ENCODE results near the gene PTGS1.
"Not testable (repeated sequence)": the region's sequence is repeated elsewhere in the genome, so short reads cannot be mapped to it uniquely, and the experiment has no call there.

PTGS1 gene

GRCh38 chr9:122370869-122371755, at the start of gene PTGS1:
Gene PTGS1, plus strand, starts transcription at chr9:122371024. Its CDS starts 61 bp downstream, at chr9:122371085.
- no peaks in the 10 kb centered on the region for H3K4me1 ChIP-seq (ENCODE audit: control insufficient read depth, insufficient read depth, low read length)
- H3K4me3 ChIP-seq (ENCODE audit: low read depth, low read length): no peak within 1 kb of the TSS
- no peaks in the 10 kb centered on the region for H3K36me3 ChIP-seq (ENCODE audit: control insufficient read depth in 2 of 2, insufficient read depth in 1 of 2, low read length in 2 of 2)
- H3K9me3 ChIP-seq (ENCODE audit: control insufficient read depth, insufficient read depth, low read depth, low read length): no peaks in the 10 kb centered on the region
- POLR2A ChIA-PET: no interaction called here
- CTCF ChIA-PET: interaction anchor here (0.6 to 1.2 kb wide), 2 partner anchors 11 to 440 kb away, joined by 3 to 4 read pairs; no protein-coding TSS in a partner anchor
- no peak for TF ChIP-seq ZNF76 (tag by site-specific recombination; IDR thresholded peaks at IDR 0.05; ENCODE audit: borderline replicate concordance, low read depth)
- TF ChIP-seq ZBTB10 (tag by site-specific recombination; IDR thresholded peaks at IDR 0.05): no peak
- TF ChIP-seq ZNF155 (tag by site-specific recombination; IDR thresholded peaks at IDR 0.05): no peak
- no peak for TF ChIP-seq TRIM28 (IDR thresholded peaks at IDR 0.05; ENCODE audit: borderline replicate concordance, low read length)
- TF ChIP-seq GLI4 (tag by site-specific recombination; IDR thresholded peaks at IDR 0.05): no peak
- no peak for TF ChIP-seq ZNF658 (tag by site-specific recombination; IDR thresholded peaks at IDR 0.05)
- TF ChIP-seq KLF1 (tag by site-specific recombination; IDR thresholded peaks at IDR 0.05): no peak
- no peak for TF ChIP-seq KLF9 (tag by site-specific recombination; IDR thresholded peaks at IDR 0.05; ENCODE audit: low read depth)
- H3K27ac ChIP-seq (ENCODE audit: extremely low read depth, low read depth, low read length): no peak within 1 kb of the TSS

DNA sequence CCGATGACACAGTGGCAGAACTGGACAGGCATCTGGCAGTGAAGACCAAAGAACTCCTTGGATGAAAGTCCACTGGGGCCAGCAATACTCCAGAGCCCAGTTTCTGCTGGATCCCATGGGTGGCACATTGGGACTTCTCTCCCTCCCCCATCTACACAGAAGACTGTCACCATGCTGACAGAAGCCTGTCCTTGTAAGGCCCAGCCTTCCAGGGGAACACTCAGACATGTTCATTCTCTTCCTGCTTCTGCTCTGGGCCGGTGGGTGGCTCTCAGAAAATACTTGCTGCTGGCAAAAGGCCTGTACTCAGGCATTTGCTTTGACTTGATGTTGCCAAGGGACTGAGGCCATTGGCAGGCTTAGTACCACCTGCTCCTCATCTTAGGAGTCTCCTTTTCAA, 48.3 kb upstream of the PTGS1 start:
- ChIA-PET CTCF (no interaction called here), POLR2A (no interaction called here)
- no peaks in the 10 kb centered on the region for H3K9me3 ChIP-seq (ENCODE audit: control insufficient read depth, insufficient read depth, low read depth, low read length)
- peaks cover 0 to 42% of the 10 kb centered on the region in 2 experiments; a peak in 2 of 3 replicates for H3K36me3 ChIP-seq (ENCODE audit: control insufficient read depth in 2 of 2, insufficient read depth in 1 of 2, low read length in 2 of 2)
- H3K4me1 ChIP-seq (ENCODE audit: control insufficient read depth, insufficient read depth, low read length): no peaks in the 10 kb centered on the region
- H3K4me3 ChIP-seq (ENCODE audit: low read depth, low read length): no peak overlapping the region
- no peak for TF ChIP-seq ZNF19 (tag by site-specific recombination; IDR thresholded peaks at IDR 0.05; ENCODE audit: low read depth)
- TF ChIP-seq GLIS1 (tag by site-specific recombination; IDR thresholded peaks at IDR 0.05): no peak
- no peak for TF ChIP-seq GFI1B (tag by site-specific recombination; IDR thresholded peaks at IDR 0.05)
- no peak overlapping the region for H3K27ac ChIP-seq (ENCODE audit: extremely low read depth, low read depth, low read length)

- CTCF ChIA-PET: interaction anchor here (0.8 kb wide), 1 partner anchor 200 kb away, joined by 3 read pairs; no protein-coding TSS in a partner anchor
- H3K9me3 ChIP-seq (ENCODE audit: control insufficient read depth, insufficient read depth, low read depth, low read length); H3K4me3 ChIP-seq (ENCODE audit: low read depth, low read length); POLR2A ChIA-PET; H3K27ac ChIP-seq (ENCODE audit: extremely low read depth, low read depth, low read length); H3K4me1 ChIP-seq (ENCODE audit: control insufficient read depth, insufficient read depth, low read length): not testable (repeated sequence)
- peaks cover 0 to 42% of the 10 kb centered on the region in 2 experiments; a peak in 2 of 3 replicates for H3K36me3 ChIP-seq (ENCODE audit: control insufficient read depth in 2 of 2, insufficient read depth in 1 of 2, low read length in 2 of 2)
These were observed 46.2 kb upstream of the PTGS1 start for GRCh38 chr9:122324665-122325064.

- Histone ChIP-seq H3K27ac (ENCODE audit: extremely low read depth, low read depth, low read length) (no peak overlapping the region), H3K4me3 (ENCODE audit: low read depth, low read length) (no peak overlapping the region), H3K36me3 (ENCODE audit: control insufficient read depth in 2 of 2, insufficient read depth in 1 of 2, low read length in 2 of 2) (peaks cover 0 to 43% of the 10 kb centered on the region in 2 experiments; a peak in 2 of 3 replicates), H3K9me3 (ENCODE audit: control insufficient read depth, insufficient read depth, low read depth, low read length) (no peaks in the 10 kb centered on the region), H3K4me1 (ENCODE audit: control insufficient read depth, insufficient read depth, low read length) (no peaks in the 10 kb centered on the region)
- CTCF ChIA-PET: interaction anchor here (0.8 kb wide), 1 partner anchor 200 kb away, joined by 3 read pairs; no protein-coding TSS in a partner anchor
- POLR2A ChIA-PET: interaction anchor here (0.6 kb wide), 2 partner anchors 26 to 32 kb away, joined by 4 to 5 read pairs; no protein-coding TSS in a partner anchor
- TF ChIP-seq ZNF404 (tag by site-specific recombination; IDR thresholded peaks at IDR 0.05) (no peak), ZNF639 (tag by site-specific recombination; IDR thresholded peaks at IDR 0.05) (no peak), ZXDB (tag by site-specific recombination; IDR thresholded peaks at IDR 0.05) (no peak), ZNF670 (tag by site-specific recombination; IDR thresholded peaks at IDR 0.05; ENCODE audit: low read depth) (no peak), ZNF324 (tag by site-specific recombination; IDR thresholded peaks at IDR 0.05) (no peak), ZNF791 (tag by site-specific recombination; IDR thresholded peaks at IDR 0.05) (no peak), PRDM4 (tag by site-specific recombination; IDR thresholded peaks at IDR 0.05) (no peak), KLF16 (tag by site-specific recombination; IDR thresholded peaks at IDR 0.05) (no peak), TCF7L2 (IDR thresholded peaks at IDR 0.05; ENCODE audit: borderline replicate concordance, low read depth, low read length) (no peak), ZBTB21 (tag by site-specific recombination; IDR thresholded peaks at IDR 0.05) (no peak), ZNF707 (tag by site-specific recombination; IDR thresholded peaks at IDR 0.05) (no peak)
These were observed 45.7 kb upstream of the PTGS1 start for GRCh38 chr9:122325124-122325523.
